Posterior cingulate gyrus (tissue), 11 donors: ENCODE measurements around the gene FGF12.

ENCODE experiments used
- DNase-seq, 10 donors: peaks; one replicate each; pipeline versions ENCODE4 v3.0.0 to v3.0.0-alpha.2; 2020 to 2021; ENCODE audit warnings: mixed read lengths in 3 of 10
- intact Hi-C: fragments of 100-400 bp; cut with DNase I; formaldehyde crosslinking; loops from one replicate; pipeline ENCODE4 v1.15.1; 2023

FGF12 gene

GRCh38 chr3:192169332-192169915 lies 557.9 kb downstream of the FGF12 start:
- no peak for DNase-seq
- intact Hi-C loops, result no loop called here

GRCh38 chr3:192168202-192168601 lies 559.1 kb downstream of the FGF12 start:
- intact Hi-C loops, result no loop called here
- no peak for DNase-seq

GRCh38 chr3:192165552-192165951 lies 561.8 kb downstream of the FGF12 start:
- intact Hi-C loops, result no loop called here
- DNase-seq, result no peak

DNA sequence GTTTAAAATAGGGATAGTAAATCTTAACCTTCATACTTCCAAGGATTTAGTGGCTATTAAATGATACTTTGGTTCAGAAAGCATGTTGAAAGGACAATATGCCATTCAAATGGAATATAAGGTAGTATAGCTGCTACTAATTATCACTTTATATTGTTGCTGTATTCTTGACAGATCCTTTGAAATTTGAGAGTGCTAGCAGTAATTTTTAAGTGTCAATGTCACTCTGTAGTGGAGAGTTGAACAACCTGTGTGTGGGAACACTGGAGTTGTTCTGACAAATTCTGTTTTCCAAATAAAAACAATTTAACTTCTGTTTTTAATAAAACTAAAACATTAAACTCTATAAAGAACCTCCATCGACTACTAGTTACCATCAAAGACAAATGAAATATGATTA lies 565.7 kb downstream of the FGF12 start:
- no peak for DNase-seq
- intact Hi-C loops, result no loop called here

DNA sequence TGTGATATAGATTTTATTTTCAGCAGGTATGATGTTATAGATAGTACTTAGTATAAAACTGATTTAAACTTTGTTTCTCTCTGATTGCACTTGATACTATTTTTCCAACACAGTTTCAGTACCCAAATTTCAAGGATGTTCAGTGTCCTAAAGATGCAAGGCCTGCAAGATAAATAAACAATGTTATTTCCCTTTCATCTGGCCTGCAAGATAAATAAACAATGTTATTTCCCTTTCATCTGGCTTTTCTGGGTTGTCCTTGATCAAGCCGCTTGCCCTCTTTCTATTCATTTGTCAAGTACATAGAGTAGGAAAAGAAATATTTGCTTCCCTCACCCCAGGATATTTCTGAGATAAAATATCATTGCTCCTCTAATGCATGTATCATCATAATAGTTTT lies 571.0 kb downstream of the FGF12 start:
- no peak for DNase-seq
- intact Hi-C loops, result no loop called here

DNA sequence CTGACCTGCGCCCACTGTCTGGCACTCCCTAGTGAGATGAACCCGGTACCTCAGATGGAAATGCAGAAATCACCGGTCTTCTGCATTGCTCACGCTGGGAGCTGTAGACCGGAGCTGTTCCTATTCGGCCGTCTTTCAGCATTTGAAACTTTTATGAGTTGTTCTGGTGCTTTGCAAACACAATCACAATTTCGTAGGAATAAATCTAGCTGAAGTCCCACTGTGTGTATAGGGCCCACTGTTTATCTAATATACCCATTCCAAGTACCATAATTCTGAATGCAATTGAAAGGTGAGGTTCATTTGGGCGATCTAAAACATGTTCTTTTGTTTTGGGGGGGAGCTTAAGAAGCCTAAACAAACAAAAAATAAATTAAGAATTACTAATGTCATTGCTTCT lies 572.1 kb downstream of the FGF12 start:
- no peak for DNase-seq
- intact Hi-C loops, result no loop called here

GRCh38 chr3:192133271-192133670 lies 594.1 kb downstream of the FGF12 start:
- intact Hi-C loops, result no loop called here

DNA sequence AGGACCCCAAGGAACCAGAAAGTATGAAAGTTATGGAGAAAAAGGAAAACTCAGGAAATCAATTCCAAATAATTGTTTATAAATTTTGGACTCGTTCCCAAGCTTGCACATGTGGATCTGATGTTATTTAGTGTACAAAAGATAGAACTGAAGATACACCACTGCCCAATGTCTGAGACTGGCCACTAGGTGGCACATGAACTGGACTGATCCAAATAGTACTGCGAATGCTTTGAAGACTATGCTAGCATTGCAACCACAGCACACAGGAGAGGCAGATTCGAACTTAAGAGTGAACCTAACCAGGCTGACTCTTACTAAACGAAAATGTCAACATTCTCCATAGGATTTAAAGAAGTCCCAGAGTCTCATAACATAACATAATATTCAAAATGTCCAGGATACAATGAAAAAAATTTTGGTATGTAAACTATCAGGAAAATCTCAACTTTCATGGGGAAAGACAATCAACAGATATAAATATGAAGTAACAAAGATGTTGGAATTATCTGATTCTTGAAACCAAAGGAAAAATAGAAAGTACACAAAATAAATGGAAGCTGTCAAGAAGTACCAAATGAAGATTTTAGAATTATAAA lies 596.7 kb downstream of the FGF12 start:
- DNase-seq, result peak; percentile 16 to 90 (median 48)
- intact Hi-C loops, result no loop called here

More at GRCh38 chr3:192133271-192133670, 594.1 kb downstream of the FGF12 start:
- no peak for DNase-seq

GRCh38 chr3:192129586-192129985 lies 597.8 kb downstream of the FGF12 start:
- no peak for DNase-seq
- intact Hi-C loops, result no loop called here

- intact Hi-C loops, result no loop called here
- DNase-seq, result no peak
These were observed 598.4 kb downstream of the FGF12 start for GRCh38 chr3:192128922-192129321.

DNA sequence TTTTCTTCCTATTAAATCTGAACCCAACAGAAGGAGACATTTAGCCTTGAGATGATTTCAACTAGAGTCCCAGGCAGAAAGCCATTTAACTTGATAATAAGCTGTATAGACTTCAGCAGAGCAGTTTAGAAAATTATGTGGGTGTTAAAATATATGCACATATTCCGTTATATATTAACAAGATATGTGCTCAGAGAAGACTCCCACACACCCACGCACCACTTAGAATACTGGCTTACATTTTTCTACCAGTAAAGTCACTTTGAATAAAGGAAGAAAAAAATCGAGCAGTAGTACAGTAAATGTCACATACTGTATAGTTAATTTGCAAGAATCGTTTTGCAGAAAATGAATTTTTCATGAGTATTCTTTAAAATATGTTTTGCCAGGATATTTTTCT lies 599.3 kb downstream of the FGF12 start:
- no peak for DNase-seq

DNA sequence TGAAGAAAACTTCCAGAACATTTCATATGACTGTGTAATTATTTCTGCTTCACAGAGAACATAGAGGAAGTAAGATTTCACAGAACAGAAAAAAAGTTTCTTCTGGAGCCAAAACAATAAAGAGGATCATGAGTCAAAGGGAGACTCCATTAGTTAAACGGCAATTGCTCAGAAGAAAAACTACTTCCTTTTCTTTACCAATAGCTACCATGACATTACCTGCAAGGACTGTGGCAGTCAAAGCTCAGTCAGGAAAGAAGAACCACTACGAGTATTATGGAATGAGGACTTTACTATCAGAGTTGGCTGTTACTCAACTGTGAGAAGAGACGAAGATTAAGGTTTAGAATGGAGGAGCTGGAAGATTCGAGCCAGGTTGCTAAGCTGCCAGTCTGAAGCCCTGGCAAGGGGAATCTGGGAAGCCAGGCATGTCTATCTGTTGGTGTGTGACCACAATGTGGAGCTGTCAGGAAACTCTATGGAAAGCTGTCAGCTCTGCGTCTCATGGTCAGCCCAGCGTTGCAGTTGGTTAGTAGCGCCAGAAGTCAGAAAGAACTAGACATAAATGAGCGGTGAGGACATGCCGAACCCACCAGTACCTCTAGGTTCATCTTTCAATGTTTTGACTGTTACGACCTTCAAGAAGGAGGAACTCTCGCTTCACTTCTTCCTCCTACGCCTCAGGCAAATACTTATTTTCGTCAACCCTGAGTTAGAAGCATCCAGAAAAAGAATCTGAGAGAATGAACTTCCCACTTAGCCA lies 604.3 kb downstream of the FGF12 start:
- intact Hi-C loops, result no loop called here
- peak in 3 of 10 donors; percentile 3 to 39 (median 26) for DNase-seq

More for the DNA sequence above, 599.3 kb downstream of the FGF12 start:
- intact Hi-C loops, result no loop called here

DNA sequence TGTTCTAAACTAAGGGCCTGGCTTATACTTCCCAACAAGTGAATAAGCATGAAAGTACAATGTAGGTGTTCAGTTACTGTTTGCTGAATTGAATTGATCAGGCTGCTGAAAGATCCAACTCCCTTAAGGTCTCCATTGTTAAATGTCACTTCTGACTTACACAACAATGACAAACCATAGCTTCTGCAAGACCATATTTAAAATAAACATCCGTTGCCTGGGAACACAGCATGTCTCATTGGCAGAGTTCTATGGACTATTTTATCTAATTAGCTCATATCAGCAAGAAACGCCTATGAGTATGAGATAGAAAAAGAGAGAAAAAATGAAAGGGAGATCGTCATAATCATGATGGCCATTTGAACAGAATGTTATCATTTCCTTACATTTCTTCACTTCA lies 605.4 kb downstream of the FGF12 start:
- no peak for DNase-seq
- intact Hi-C loops, result no loop called here

DNA sequence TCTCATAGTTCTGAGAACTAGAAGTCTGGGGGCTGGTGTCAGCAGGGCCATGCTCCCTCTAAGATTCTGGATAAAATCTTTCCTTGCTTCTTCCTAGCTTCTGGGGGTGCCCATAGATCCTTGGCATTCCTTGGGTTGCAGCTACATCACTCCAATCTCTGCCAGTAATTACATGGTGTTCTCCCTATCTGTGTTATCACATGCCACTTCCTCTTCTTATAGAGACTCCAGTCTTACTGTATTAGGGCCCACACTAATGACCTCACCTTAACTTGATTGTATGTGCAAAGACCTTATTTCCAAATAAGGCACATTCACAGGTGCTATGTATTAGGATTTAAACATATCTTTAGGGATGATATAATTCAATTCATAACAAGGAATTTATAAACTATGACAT lies 618.5 kb downstream of the FGF12 start:
- no peak for DNase-seq
- intact Hi-C loops, result no loop called here

GRCh38 chr3:192106543-192106942 lies 620.8 kb downstream of the FGF12 start:
- intact Hi-C loops, result no loop called here
- no peak for DNase-seq

- intact Hi-C loops, result no loop called here
- no peak for DNase-seq
These were observed 634.8 kb downstream of the FGF12 start for GRCh38 chr3:192092388-192093005.

DNA sequence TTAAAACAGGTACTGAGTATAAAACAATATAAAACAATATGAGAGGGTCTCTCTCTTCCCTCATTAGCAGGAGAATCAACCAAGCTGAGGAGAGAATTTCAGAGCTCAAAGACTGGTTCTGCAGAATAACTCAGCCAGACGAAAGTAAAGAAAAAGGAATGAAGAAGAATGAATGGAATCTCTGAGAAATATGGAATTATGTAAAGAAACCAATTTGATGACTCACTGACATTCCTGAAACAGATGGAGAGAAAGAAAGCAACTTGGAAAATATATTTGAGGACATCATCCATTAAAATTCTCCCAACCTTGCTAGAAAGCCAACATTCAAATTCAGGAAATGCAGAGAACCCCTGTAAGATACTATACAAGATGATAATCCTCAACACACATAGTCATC lies 635.5 kb downstream of the FGF12 start:
- intact Hi-C loops, result no loop called here
- DNase-seq, result no peak

DNA sequence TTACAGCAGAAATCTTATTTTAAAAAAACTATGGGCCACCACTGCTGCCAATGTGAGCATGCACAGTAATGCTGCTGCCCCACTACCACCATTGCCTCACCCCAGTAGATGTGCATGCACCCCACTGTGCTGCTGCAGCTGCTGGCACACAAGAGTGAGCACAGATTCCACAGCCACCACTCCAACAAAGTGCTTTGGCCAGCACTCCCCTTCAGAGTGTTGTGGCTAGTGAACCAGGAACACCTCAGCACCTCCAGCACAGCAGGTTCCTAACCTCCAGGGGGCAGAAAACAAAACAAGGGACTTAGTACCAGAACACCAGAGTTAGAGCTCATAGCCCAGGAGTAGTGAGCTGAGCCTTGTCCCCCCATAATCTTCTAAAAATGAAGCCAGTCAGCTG lies 636.8 kb downstream of the FGF12 start:
- no peak for DNase-seq
- intact Hi-C loops, result no loop called here
